GM10266 (cell line): ENCODE results near the gene ASTN2.

Experiments used
- DNase-seq: peaks from one replicate; pipeline ENCODE4 v3.0.0; 2012; ENCODE audit errors: extremely low spot score
- CTCF ChIP-seq: IDR thresholded peaks from 2 replicates; pipeline ENCODE4 v1.5.1; 2012; ENCODE audit warnings: mild to moderate bottlenecking, low read depth; ENCODE audit not compliant: control insufficient read depth, insufficient read depth; ENCODE audit errors: missing control alignments

ASTN2 gene

GRCh38 chr9:116549786-116550660 is 864.8 kb downstream of the ASTN2 start:
- DNase-seq = no peak
- no peak for TF ChIP-seq CTCF

- TF ChIP-seq CTCF = no peak
- no peak for DNase-seq
Observed at GRCh38 chr9:116549061-116549664, 865.7 kb downstream of the ASTN2 start.

DNA sequence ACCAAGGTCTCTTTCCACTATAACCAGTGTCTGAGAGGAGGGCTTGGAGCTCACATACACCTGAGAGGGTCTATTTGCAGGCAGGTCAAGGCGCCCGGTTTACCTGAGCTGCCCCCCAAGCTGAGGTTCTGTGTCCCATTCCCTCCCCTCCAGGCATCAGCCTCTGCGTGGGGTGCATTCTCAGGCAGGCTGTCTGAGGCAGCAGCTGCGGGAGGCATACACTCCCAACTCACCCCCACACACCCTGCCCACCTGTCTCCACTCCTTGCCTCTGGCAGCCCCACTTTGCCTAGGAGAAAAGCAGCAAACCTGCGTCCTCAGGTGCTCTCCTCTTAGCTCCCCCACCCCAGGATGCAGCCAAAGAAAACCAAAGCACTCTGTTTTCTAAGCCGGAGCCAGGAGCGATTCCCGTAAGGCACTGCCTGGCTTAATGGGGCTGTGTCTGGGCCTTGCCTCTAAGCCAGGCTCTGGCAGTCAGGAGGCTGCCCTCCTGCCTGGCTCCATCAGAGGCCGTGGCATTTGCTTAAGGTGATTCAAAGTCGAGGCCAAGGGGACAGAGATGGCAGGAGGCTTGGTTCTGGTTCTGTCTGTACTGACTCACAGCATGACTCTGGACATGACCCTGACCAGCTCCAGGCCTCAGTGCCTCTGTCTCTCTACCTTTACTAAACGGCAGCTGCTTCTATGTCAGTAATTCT is 867.0 kb downstream of the ASTN2 start:
- no peak for TF ChIP-seq CTCF
- DNase-seq = no peak

DNA sequence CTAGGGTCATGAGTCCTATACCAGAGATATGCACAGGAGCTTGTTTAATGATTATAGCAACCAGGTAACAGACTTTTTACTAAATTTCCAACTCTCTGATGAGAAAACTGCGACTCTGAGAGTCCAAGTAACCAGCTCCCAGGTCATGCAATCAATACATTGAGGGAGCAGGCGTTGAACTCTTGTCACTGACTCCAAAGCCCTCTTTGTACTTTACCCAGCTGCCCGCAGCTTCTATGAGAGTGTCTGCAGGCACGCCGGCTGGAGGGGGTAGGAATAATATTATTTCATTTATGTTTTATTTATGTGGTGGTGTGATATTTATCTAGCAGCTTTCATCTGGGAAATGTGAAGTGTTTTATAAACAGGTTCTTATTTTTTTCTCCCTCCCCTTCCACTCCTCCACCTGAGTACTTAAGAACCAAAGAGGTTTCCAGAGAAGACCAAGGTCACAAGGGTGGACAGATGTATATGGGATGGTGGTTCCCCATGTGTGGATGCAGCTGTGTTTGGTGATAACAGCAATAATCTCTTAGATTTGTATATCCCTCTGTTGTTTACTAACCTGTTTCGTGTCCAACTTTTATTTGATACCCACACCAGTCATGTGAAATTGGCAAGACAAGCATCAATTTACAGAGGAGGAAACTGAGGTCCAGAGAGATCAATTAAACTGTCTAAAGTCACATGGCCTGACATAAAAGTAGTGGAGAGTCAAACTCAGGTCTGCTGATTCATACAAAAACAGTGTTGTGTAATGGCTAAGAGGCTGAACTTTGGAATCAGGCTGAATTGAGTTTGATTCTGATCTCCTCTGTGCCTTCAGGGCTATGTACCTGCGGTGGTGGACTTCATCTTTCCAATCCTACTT is 867.9 kb downstream of the ASTN2 start:
- DNase-seq = no peak
- no peak for TF ChIP-seq CTCF

DNA sequence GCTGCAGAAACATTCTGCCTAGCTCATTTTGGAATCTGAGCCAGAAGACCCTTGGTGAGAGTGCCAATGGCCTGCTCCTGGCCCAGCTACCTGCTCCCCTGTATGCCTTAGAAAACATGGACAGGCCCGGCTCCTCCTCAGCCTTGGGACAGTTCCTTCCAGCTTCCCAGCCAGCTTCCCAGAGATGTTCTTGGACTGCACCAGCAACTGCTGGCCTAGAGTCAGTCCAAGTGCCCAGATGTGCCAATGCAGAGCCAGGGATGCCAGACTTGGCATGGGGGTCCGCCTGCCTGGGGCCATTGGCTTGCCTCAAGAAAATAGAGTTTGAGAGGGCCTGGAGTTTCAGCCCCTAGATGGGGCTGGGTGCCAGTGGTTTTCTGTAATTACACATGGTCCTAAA is 870.0 kb downstream of the ASTN2 start:
- no peak for DNase-seq
- no peak for TF ChIP-seq CTCF

- no peak for TF ChIP-seq CTCF
- DNase-seq = no peak
Observed at GRCh38 chr9:116543731-116544400, 871.0 kb downstream of the ASTN2 start.
